Caki2 (cell line): ENCODE results near the gene CIB4. TPM values are rescaled to one million over a fixed set of nuclear protein-coding genes. Genes with fewer than 3 reads are reported as not detected.

Source experiments
- DNase-seq: peaks from one replicate; pipeline ENCODE4 v3.0.0-alpha.2; 2015; ENCODE audit warnings: low read depth
- in situ Hi-C: cut with HindIII; loops from 2 replicates; pipeline ENCODE4 v1.10.0; 2016; ENCODE audit warnings: low sequenced_read_pairs, low pct_unique_long_range_greater_than_20kb, mixed read lengths
- total RNA-seq: library from RNA; depleted of rRNA; stranded (reverse); fragments of >200 nt; shearing (Covaris generic); gene quantifications from 2 replicates; pipeline ENCODE4 v1.2.3, GENCODE V29; 2014; ENCODE audit warnings: low replicate concordance

Gene CIB4
- total RNA-seq, 1 experiment from 2014 or later = not detected

GRCh38 chr2:26630669-26631360, 10.4 kb downstream of the CIB4 start:
- peak; percentile 49 for DNase-seq
- in situ Hi-C loops = no loop called here

- DNase-seq = no peak
- in situ Hi-C loops = no loop called here
These were observed 10.9 kb downstream of the CIB4 start for GRCh38 chr2:26630235-26630634.

- in situ Hi-C loops = no loop called here
These were observed 11.4 kb downstream of the CIB4 start for GRCh38 chr2:26629751-26630150.

GRCh38 chr2:26629346-26629630, 11.9 kb downstream of the CIB4 start:
- in situ Hi-C loops = no loop called here

More at GRCh38 chr2:26629751-26630150, 11.4 kb downstream of the CIB4 start:
- no peak for DNase-seq

GRCh38 chr2:26628561-26629345, 12.4 kb downstream of the CIB4 start:
- in situ Hi-C loops = no loop called here
- no peak for DNase-seq

More at GRCh38 chr2:26629346-26629630, 11.9 kb downstream of the CIB4 start:
- no peak for DNase-seq

GRCh38 chr2:26627350-26628105, 13.6 kb downstream of the CIB4 start:
- in situ Hi-C loops = no loop called here
- DNase-seq = no peak

GRCh38 chr2:26626606-26627005, 14.6 kb downstream of the CIB4 start:
- in situ Hi-C loops = no loop called here
- DNase-seq = no peak

- DNase-seq = no peak
These were observed 17.3 kb downstream of the CIB4 start for GRCh38 chr2:26623541-26624495.

GRCh38 chr2:26621469-26622199, 19.5 kb downstream of the CIB4 start:
- DNase-seq = peak; percentile 44
- in situ Hi-C loops = no loop called here

More at GRCh38 chr2:26623541-26624495, 17.3 kb downstream of the CIB4 start:
- in situ Hi-C loops = no loop called here

- in situ Hi-C loops = no loop called here
- no peak for DNase-seq
These were observed 21.0 kb downstream of the CIB4 start for GRCh38 chr2:26620031-26620605.

- no peak for DNase-seq
- in situ Hi-C loops = no loop called here
These were observed 21.6 kb downstream of the CIB4 start for GRCh38 chr2:26619521-26619951.

- in situ Hi-C loops = no loop called here
- DNase-seq = no peak
These were observed 22.1 kb downstream of the CIB4 start for GRCh38 chr2:26619096-26619495.

GRCh38 chr2:26618611-26619010, 22.6 kb downstream of the CIB4 start:
- in situ Hi-C loops = no loop called here
- DNase-seq = no peak

GRCh38 chr2:26617588-26618083, 23.5 kb downstream of the CIB4 start:
- no peak for DNase-seq
- in situ Hi-C loops = no loop called here

GRCh38 chr2:26616706-26617587, 24.2 kb downstream of the CIB4 start:
- in situ Hi-C loops = no loop called here
- no peak for DNase-seq
